ENCODE measurements around the gene MSGN1.

GRCh38 chr2:17793803-17794354 lies 22.4 kb upstream of the MSGN1 start:
- TF ChIP-seq, protein P1, sequence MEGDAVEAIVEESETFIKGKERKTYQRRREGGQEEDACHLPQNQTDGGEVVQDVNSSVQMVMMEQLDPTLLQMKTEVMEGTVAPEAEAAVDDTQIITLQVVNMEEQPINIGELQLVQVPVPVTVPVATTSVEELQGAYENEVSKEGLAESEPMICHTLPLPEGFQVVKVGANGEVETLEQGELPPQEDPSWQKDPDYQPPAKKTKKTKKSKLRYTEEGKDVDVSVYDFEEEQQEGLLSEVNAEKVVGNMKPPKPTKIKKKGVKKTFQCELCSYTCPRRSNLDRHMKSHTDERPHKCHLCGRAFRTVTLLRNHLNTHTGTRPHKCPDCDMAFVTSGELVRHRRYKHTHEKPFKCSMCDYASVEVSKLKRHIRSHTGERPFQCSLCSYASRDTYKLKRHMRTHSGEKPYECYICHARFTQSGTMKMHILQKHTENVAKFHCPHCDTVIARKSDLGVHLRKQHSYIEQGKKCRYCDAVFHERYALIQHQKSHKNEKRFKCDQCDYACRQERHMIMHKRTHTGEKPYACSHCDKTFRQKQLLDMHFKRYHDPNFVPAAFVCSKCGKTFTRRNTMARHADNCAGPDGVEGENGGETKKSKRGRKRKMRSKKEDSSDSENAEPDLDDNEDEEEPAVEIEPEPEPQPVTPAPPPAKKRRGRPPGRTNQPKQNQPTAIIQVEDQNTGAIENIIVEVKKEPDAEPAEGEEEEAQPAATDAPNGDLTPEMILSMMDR (tag by site-specific recombination; IDR thresholded peaks at IDR 0.05), result no peak
- TF ChIP-seq HIC1 (tag by site-specific recombination; IDR thresholded peaks at IDR 0.05) (no peak), ZNF704 (tag by site-specific recombination; IDR thresholded peaks at IDR 0.05) (no peak), ZNF768 (tag by site-specific recombination; IDR thresholded peaks at IDR 0.05) (no peak), ZNF274 (IDR thresholded peaks at IDR 0.05; ENCODE audit: low read length) (no peak), ZNF274 (tag by site-specific recombination; IDR thresholded peaks at IDR 0.05; ENCODE audit: borderline replicate concordance) (no peak)
- TF ChIP-seq, protein P2, sequence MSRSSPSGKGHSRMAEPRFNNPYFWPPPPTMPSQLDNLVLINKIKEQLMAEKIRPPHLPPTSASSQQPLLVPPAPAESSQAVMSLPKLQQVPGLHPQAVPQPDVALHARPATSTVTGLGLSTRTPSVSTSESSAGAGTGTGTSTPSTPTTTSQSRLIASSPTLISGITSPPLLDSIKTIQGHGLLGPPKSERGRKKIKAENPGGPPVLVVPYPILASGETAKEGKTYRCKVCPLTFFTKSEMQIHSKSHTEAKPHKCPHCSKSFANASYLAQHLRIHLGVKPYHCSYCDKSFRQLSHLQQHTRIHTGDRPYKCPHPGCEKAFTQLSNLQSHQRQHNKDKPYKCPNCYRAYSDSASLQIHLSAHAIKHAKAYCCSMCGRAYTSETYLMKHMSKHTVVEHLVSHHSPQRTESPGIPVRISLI (tag by site-specific recombination; IDR thresholded peaks at IDR 0.05), result no peak

Data from HEK293 (cell line).